Lung (tissue), 12 donors: ENCODE measurements around the gene RGS5. TPM values are rescaled to one million over a fixed set of nuclear protein-coding genes. Genes with fewer than 3 reads are reported as not detected.

Experiments
- ATAC-seq: fragments of 200-7000 bp; cut with Tn5 transposase; one replicate; pipeline ENCODE4 v1.9.1; 2020; ENCODE audit warnings: moderate number of reproducible peaks; ENCODE audit not compliant: insufficient read depth, low FRiP score
- DNase-seq, 3 donors: peaks; one replicate each; pipeline ENCODE4 v3.0.0-alpha.2; 2013 to 2017
- H3K27ac ChIP-seq, 2 donors: one replicate each; pipeline ENCODE4 v1.5.1; 2013; ENCODE audit warnings: mild to moderate bottlenecking in 2 of 2, moderate library complexity in 2 of 2, control low read depth in 1 of 2, inconsistent platforms in 1 of 2, low read depth in 1 of 2, low read length in 1 of 2
- H3K27me3 ChIP-seq, 3 donors: one replicate each; pipeline ENCODE4 v1.5.1; 2013; ENCODE audit warnings: low read length in 2 of 3; ENCODE audit not compliant: control insufficient read depth in 3 of 3, insufficient read depth in 3 of 3
- H3K36me3 ChIP-seq, 4 donors: one replicate each; pipeline ENCODE4 v1.5.1; 2013; ENCODE audit warnings: low read length in 4 of 4, mild to moderate bottlenecking in 1 of 4, moderate library complexity in 1 of 4; ENCODE audit not compliant: control insufficient read depth in 4 of 4, insufficient read depth in 4 of 4
- H3K4me1 ChIP-seq, 5 donors: one replicate each; pipeline ENCODE4 v1.5.1; 2013; ENCODE audit warnings: low read length in 5 of 5, mild to moderate bottlenecking in 2 of 5, moderate library complexity in 1 of 5; ENCODE audit not compliant: control insufficient read depth in 5 of 5, insufficient read depth in 5 of 5
- H3K4me3 ChIP-seq: one replicate; pipeline ENCODE4 v1.5.1; 2013; ENCODE audit warnings: mild to moderate bottlenecking, control low read depth, moderate library complexity
- H3K9ac ChIP-seq, 2 donors: one replicate each; pipeline ENCODE4 v1.5.1; 2013; ENCODE audit warnings: low read length in 2 of 2, control low read depth in 1 of 2; ENCODE audit not compliant: insufficient read depth in 1 of 2
- H3K9me3 ChIP-seq, 4 donors: one replicate each; pipeline ENCODE4 v1.5.1; 2013; ENCODE audit warnings: low read length in 3 of 4, mild to moderate bottlenecking in 1 of 4, moderate library complexity in 1 of 4; ENCODE audit not compliant: control insufficient read depth in 4 of 4, insufficient read depth in 3 of 4
- WGBS, 2 donors: extraction: QIAGEN DNeasy Blood & Tissue Kit; methylation state at CpG; one replicate each; pipeline ENCODE4 v1.1.7; 2013; 5-methylcytosine and 5-hydroxymethylcytosine counted together
- polyA plus RNA-seq, 2 donors: library from polyadenylated mRNA; stranded (reverse); fragments of 200-250 nt; gene quantifications; one replicate each; pipeline ENCODE4 v1.2.1, GENCODE V29; 2013
- total RNA-seq, 2 donors: library from RNA; depleted of rRNA in 1 of 2; stranded (reverse); fragments of >200 nt in 1 of 2; gene quantifications; one replicate each; pipeline ENCODE4 v1.2.1, GENCODE V29; 2014 to 2021
- TF ChIP-seq, protein P1 (sequence below): IDR thresholded peaks from 2 replicates; pipeline ENCODE4 v1.5.1; 2012; ENCODE audit warnings: mild to moderate bottlenecking; ENCODE audit errors: control extremely low read depth, extremely low read depth
- donor health status: control.
- donor health status: control.
- donor health status: Bipolar disorder and iron deficiency.
- donor health status: healthy.
- donor health status: DM: yes; HTN: yes; CAD: no.

Gene RGS5
- total and polyA plus RNA-seq, 4 donors = 10.3 to 77.2 (median 43.5) TPM

DNA sequence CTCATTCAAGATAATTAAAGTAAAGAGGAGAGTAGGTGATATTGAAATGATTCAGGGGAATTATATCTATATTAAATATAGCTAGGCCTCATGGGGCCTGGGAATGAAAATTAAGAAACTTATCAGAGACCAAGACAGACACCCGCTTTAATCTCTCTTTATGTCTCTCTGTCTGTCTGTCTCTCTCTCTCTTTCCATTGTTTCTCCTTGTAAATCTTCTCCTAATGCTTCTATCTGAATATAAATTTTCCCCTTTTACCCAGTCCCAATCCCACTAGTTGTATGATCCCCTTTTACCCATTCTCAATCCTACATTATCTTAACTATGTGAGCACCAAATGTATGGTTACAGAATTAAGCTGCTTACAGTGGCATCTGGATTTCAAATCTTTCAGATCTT lies 61.2 kb downstream of the RGS5 start:
- whole genome bisulfite sequencing, 2 donors = 92 to 93% methylated on average over 1 of the region's 1 CpG
- Histone ChIP-seq H3K27ac (no peak overlapping the region), H3K9ac (no peak overlapping the region), H3K4me3 (no peak overlapping the region), H3K4me1 (peaks cover 0 to 6% (median 0%) of the 10 kb centered on the region in 5 donors), H3K27me3 (no peaks in the 10 kb centered on the region), H3K36me3 (no peaks in the 10 kb centered on the region), H3K9me3 (no peaks in the 10 kb centered on the region)
- no peak for DNase-seq
- no peak for ATAC-seq
- TF ChIP-seq, protein P1, sequence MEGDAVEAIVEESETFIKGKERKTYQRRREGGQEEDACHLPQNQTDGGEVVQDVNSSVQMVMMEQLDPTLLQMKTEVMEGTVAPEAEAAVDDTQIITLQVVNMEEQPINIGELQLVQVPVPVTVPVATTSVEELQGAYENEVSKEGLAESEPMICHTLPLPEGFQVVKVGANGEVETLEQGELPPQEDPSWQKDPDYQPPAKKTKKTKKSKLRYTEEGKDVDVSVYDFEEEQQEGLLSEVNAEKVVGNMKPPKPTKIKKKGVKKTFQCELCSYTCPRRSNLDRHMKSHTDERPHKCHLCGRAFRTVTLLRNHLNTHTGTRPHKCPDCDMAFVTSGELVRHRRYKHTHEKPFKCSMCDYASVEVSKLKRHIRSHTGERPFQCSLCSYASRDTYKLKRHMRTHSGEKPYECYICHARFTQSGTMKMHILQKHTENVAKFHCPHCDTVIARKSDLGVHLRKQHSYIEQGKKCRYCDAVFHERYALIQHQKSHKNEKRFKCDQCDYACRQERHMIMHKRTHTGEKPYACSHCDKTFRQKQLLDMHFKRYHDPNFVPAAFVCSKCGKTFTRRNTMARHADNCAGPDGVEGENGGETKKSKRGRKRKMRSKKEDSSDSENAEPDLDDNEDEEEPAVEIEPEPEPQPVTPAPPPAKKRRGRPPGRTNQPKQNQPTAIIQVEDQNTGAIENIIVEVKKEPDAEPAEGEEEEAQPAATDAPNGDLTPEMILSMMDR = no peak

DNA sequence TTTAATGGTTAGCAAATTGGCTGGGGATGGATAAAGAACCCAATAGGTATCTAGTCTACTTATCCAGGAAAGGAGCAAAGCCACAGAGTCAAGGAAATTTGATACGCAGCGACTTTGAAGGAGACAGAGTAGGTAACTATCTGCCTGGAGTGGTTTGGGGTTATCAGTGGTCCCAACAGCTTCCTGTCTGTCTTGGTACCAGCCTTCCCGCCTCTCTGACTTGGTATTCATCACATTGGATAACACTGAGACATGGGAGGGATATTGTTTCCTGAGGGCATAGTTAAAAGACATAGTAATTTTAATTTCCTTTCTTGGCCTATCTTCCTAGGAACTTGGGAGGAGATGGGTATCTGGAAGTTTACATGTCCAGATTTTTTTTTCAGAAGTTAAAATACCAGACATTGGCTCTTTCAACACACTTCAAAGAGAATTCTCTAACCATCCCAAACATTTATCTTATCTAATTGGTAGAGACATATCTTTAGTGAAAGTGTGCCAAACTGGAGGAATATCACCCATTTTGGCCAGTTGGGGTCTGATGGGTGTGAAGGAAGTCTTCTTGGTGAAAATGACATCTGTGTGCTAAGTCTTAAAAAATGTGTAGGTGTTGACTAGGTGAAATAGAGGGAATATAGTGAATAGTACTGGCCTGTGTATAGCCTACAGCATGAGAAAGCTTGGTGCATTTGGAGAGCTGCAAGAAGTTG lies 65.0 kb downstream of the RGS5 start:
- no peak for ATAC-seq
- H3K36me3 ChIP-seq = no peaks in the 10 kb centered on the region
- TF ChIP-seq, protein P1 = no peak
- no peaks in the 10 kb centered on the region for H3K27me3 ChIP-seq
- no peaks in the 10 kb centered on the region for H3K9me3 ChIP-seq
- H3K4me3 ChIP-seq = no peak overlapping the region
- H3K27ac ChIP-seq = no peak overlapping the region
- DNase-seq = no peak
- no peak overlapping the region for H3K9ac ChIP-seq
- H3K4me1 ChIP-seq = peaks cover 0 to 6% (median 0%) of the 10 kb centered on the region in 5 donors
- WGBS, 2 donors = 80 to 84% methylated on average over 3 of the region's 3 CpGs

DNA sequence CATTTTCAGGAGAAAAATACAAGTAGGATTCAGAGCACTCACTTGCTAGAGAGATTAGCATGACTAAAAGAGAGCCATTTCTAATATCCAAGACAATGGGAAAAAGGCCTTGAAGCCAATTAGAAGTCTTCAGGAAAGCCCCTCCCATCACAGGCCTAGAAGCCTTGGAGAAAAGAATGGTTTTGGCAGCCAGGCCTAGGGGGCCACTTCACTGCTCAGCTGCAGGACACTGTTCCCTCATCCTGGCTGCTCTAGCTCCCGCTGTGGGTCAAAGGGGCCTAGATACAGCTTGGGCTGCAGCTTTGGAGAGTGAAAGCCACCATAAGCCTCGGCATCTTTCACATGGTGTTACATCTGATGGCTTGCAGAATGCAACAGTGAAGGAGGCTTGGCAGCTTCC lies 70.7 kb downstream of the RGS5 start:
- ATAC-seq (no peak), DNase-seq (no peak)
- Histone ChIP-seq H3K27me3 (no peaks in the 10 kb centered on the region), H3K9me3 (no peaks in the 10 kb centered on the region), H3K27ac (no peak overlapping the region), H3K9ac (no peak overlapping the region), H3K36me3 (no peaks in the 10 kb centered on the region), H3K4me1 (no peaks in the 10 kb centered on the region), H3K4me3 (no peak overlapping the region)
- 91 to 98% methylated on average over 2 of the region's 2 CpGs for WGBS, 2 donors
- TF ChIP-seq, protein P1 = no peak
